Astrocyte (in vitro differentiated cells and primary cell): ENCODE data around the gene BORCS6. TPM values are rescaled to one million over a fixed set of nuclear protein-coding genes. Genes with fewer than 3 reads are reported as not detected.

Source experiments
- DNase-seq: peaks from one replicate; pipeline ENCODE4 v3.0.0-alpha.2; 2010; ENCODE audit warnings: low read depth
- FAIRE-seq: peaks from 2 replicates; lab custom pipeline; 2011; peaks lifted over from hg19 to GRCh38; lab: Jason Lieb, UNC
- H2AFZ ChIP-seq: 2 replicates; pipeline ENCODE4 v1.6.0; 2012; ENCODE audit warnings: low read depth, low read length, inconsistent platforms
- H3K27ac ChIP-seq: 2 replicates; pipeline ENCODE4 v1.5.1; 2011; ENCODE audit warnings: low read depth, low read length, inconsistent platforms
- H3K27me3 ChIP-seq: 2 replicates; pipeline ENCODE4 v1.6.0; 2011; ENCODE audit warnings: low read length, inconsistent platforms; ENCODE audit not compliant: insufficient read depth
- H3K36me3 ChIP-seq: 2 replicates; pipeline ENCODE4 v1.5.1; 2011; ENCODE audit warnings: low read length, inconsistent platforms; ENCODE audit not compliant: insufficient read depth
- H3K4me1 ChIP-seq: 2 replicates; pipeline ENCODE4 v1.5.1; 2011; ENCODE audit warnings: low read length, inconsistent platforms; ENCODE audit not compliant: insufficient read depth
- H3K4me2 ChIP-seq: 2 replicates; pipeline ENCODE4 v1.6.0; 2012; ENCODE audit warnings: low read length, inconsistent platforms
- H3K4me3 ChIP-seq: 2 replicates; pipeline ENCODE4 v1.5.1; 2011; ENCODE audit warnings: low read depth, mild to moderate bottlenecking, low read length, inconsistent platforms; ENCODE audit not compliant: insufficient read depth
- H3K79me2 ChIP-seq: 2 replicates; pipeline ENCODE4 v1.6.0; 2012; ENCODE audit warnings: mild to moderate bottlenecking, low read length, inconsistent platforms; ENCODE audit not compliant: insufficient read depth
- H3K9ac ChIP-seq: 2 replicates; pipeline ENCODE4 v1.6.0; 2012; ENCODE audit warnings: mild to moderate bottlenecking, low read length, inconsistent platforms
- H3K9me3 ChIP-seq: 2 replicates; pipeline ENCODE4 v1.5.1; 2012; ENCODE audit warnings: low read depth, mild to moderate bottlenecking, low read length, inconsistent platforms; ENCODE audit not compliant: insufficient read depth
- H4K20me1 ChIP-seq: 2 replicates; pipeline ENCODE4 v1.6.0; 2012; ENCODE audit warnings: low read length, inconsistent platforms; ENCODE audit not compliant: insufficient read depth
- H3K27ac Mint-ChIP-seq: one replicate; pipeline ENCODE4 v1.8.0; 2021; ENCODE audit warnings: mild to moderate bottlenecking, mixed read lengths; ENCODE audit not compliant: unreplicated experiment
- H3K27me3 Mint-ChIP-seq: one replicate; pipeline ENCODE4 v1.8.0; 2021; ENCODE audit warnings: low read depth, mixed read lengths; ENCODE audit not compliant: unreplicated experiment
- H3K36me3 Mint-ChIP-seq: one replicate; pipeline ENCODE4 v1.8.0; 2021; ENCODE audit warnings: low read depth, mixed read lengths; ENCODE audit not compliant: unreplicated experiment
- H3K4me1 Mint-ChIP-seq: one replicate; pipeline ENCODE4 v1.8.0; 2021; ENCODE audit warnings: low read depth, mixed read lengths; ENCODE audit not compliant: unreplicated experiment
- H3K4me3 Mint-ChIP-seq: one replicate; pipeline ENCODE4 v1.8.0; 2021; ENCODE audit warnings: mild to moderate bottlenecking, moderate library complexity, mixed read lengths; ENCODE audit not compliant: unreplicated experiment
- H3K9me3 Mint-ChIP-seq: one replicate; pipeline ENCODE4 v1.8.0; 2021; ENCODE audit warnings: mild to moderate bottlenecking, mixed read lengths; ENCODE audit not compliant: unreplicated experiment
- CTCF ChIP-seq: IDR thresholded peaks from 2 replicates; pipeline ENCODE4 v1.5.1; 2011; ENCODE audit warnings: low read depth, mild to moderate bottlenecking, inconsistent platforms, low read length, moderate library complexity; ENCODE audit not compliant: insufficient read depth
- EZH2 ChIP-seq: IDR thresholded peaks from 2 replicates; pipeline ENCODE4 v1.6.1; 2012; ENCODE audit warnings: mild to moderate bottlenecking, low read length, inconsistent platforms; ENCODE audit not compliant: insufficient read depth
- microRNA-seq: library from miRNA; unstranded; fragments of <30 nt; microRNA quantifications from one replicate; pipeline ENCODE4 v1.2.0, GENCODE V29; 2020
- total RNA-seq: library from RNA; stranded (reverse); gene quantifications from 2 replicates; pipeline ENCODE4 v1.2.1, GENCODE V29; 2021

BORCS6 gene
- total RNA-seq, 1 donor from 2014 or later = 6.6 TPM

DNA sequence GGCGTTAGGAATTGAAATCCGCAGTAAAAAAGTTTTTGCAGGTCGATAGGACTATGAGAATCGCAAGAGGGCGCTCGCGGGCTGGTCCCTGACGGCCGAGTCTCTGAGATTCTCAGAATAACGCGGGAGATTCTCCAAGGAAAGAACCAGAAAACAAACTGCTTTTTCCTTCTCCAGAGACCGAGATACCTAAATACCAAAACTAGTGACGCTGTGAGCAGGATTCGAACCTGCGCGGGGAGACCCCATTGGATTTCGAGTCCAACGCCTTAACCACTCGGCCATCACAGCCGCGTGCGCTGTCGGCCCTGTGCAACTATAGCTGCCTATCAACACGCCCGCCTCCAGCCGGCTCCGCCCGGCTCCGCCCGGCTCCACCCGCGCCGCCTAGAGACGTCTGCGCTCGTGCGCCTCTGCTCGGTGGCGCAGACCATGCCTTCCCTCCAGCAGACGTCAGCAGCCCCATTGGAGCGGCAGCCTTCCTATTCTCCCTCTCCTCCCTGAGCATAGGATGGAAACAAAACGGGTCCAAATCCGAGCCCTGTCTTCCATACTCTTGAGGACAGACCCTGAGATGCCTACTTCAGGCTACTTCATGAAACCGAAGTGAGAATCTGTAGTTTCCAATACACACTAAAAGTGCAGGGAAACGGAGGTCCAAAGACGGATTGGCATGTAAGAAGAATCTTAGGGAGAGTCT, 51.2 kb downstream of the BORCS6 start:
- Histone ChIP-seq H3K9ac (peak overlapping the region; percentile 82), H3K79me2 (no peaks in the 10 kb centered on the region), H3K36me3 (no peaks in the 10 kb centered on the region), H3K27me3 (no peaks in the 10 kb centered on the region), H3K4me3 (peak overlapping the region; percentile 61), H2AFZ (peak overlapping the region; percentile 27), H3K4me2 (peak overlapping the region; percentile 86), H3K9me3 (no peaks in the 10 kb centered on the region), H3K4me1 (peaks cover 6% of the 10 kb centered on the region), H3K27ac (peak overlapping the region; percentile 82), H4K20me1 (peaks cover 4% of the 10 kb centered on the region)
- Mint-ChIP-seq H3K27me3 (no peaks in the 10 kb centered on the region), H3K9me3 (no peaks in the 10 kb centered on the region), H3K36me3 (peaks cover 17% of the 10 kb centered on the region), H3K4me1 (peaks cover 1% of the 10 kb centered on the region), H3K4me3 (no peak overlapping the region), H3K27ac (no peak overlapping the region)
- FAIRE-seq = peak; percentile 65
- TF ChIP-seq CTCF (peak; percentile 91), EZH2 (no peak)
- DNase-seq = peak; percentile 90

DNA sequence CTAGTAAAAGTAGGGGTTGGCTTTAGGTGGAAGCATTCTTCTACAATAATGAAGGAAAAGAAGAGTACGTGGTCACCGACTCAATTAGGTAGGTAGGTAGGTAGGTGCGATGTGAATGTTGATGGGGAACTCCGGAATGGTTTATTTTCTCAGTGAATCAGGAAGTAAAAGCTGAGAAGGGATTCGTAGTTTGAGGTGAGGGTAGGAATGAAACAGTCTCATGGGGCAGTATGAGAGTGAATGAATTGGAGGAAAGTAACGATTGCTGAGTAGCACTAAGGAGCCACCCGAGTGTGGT, 51.7 kb downstream of the BORCS6 start:
- FAIRE-seq = no peak

More for the DNA sequence above, 51.7 kb downstream of the BORCS6 start:
- Mint-ChIP-seq H3K4me1 (peaks cover 1% of the 10 kb centered on the region), H3K27ac (no peak overlapping the region), H3K36me3 (peaks cover 14% of the 10 kb centered on the region), H3K27me3 (no peaks in the 10 kb centered on the region), H3K4me3 (no peak overlapping the region), H3K9me3 (no peaks in the 10 kb centered on the region)
- Histone ChIP-seq H3K4me2 (peak overlapping the region; percentile 86), H3K4me1 (peaks cover 6% of the 10 kb centered on the region), H3K9me3 (no peaks in the 10 kb centered on the region), H3K36me3 (no peaks in the 10 kb centered on the region), H3K9ac (peak overlapping the region; percentile 55), H3K27me3 (no peaks in the 10 kb centered on the region), H4K20me1 (peaks cover 4% of the 10 kb centered on the region), H2AFZ (peak overlapping the region; percentile 48), H3K27ac (no peak overlapping the region), H3K79me2 (no peaks in the 10 kb centered on the region), H3K4me3 (peak overlapping the region; percentile 54)
- no peak for DNase-seq
- TF ChIP-seq EZH2 = no peak
- TF ChIP-seq CTCF = no peak

Small RNA genes lying within 50 kb of the gene (microRNA-seq; reads per million reads assigned to microRNA genes)
- gene MIR4521 = 280 reads per million, percentile 74 among the genes with 10 or more reads in this experiment
- gene MIR6883 = 1.1 reads per million

Other genes starting within 250 kb of the BORCS6 start
- not detected in 2 replicates for gene GUCY2D, start 187.6 kb downstream of the BORCS6 start, total RNA-seq
- not detected in 2 replicates for gene ALOX15B, start 151.1 kb downstream of the BORCS6 start, total RNA-seq
- not detected in 2 replicates for gene ALOX12B, start 102.5 kb downstream of the BORCS6 start, total RNA-seq
- 0.17 and 0.82 TPM in 2 replicates for gene ALOXE3, start 71.7 kb downstream of the BORCS6 start, total RNA-seq
- gene HES7, start 66.1 kb downstream of the BORCS6 start, total RNA-seq = 0.64 and 1.0 TPM in 2 replicates
- 17.0 and 18.1 TPM in 2 replicates for gene PER1, start 37.8 kb downstream of the BORCS6 start, total RNA-seq
- gene VAMP2, start 27.2 kb downstream of the BORCS6 start, total RNA-seq = 28.0 and 31.3 TPM in 2 replicates
- gene TMEM107, start 13.8 kb downstream of the BORCS6 start, total RNA-seq = 9.4 and 10.1 TPM in 2 replicates
- 3.7 and 7.6 TPM in 2 replicates for gene AURKB, start 20.4 kb upstream of the BORCS6 start, total RNA-seq
- 14.3 and 14.7 TPM in 2 replicates for gene CTC1, start 57.9 kb upstream of the BORCS6 start, total RNA-seq
- 33.7 and 35.4 TPM in 2 replicates for gene PFAS, start 59.1 kb upstream of the BORCS6 start, total RNA-seq
- gene RANGRF, start 98.5 kb upstream of the BORCS6 start, total RNA-seq = 14.1 and 16.1 TPM in 2 replicates
- 2.1 and 2.8 TPM in 2 replicates for gene SLC25A35, start 105.2 kb upstream of the BORCS6 start, total RNA-seq
- 0.23 TPM in 1 of 2 replicates, not detected in the other for gene ARHGEF15, start 120.1 kb upstream of the BORCS6 start, total RNA-seq
- not detected in 2 replicates for gene ODF4, start 149.7 kb upstream of the BORCS6 start, total RNA-seq
- gene RPL26, start 193.0 kb upstream of the BORCS6 start, total RNA-seq = 1,192 and 1,342 TPM in 2 replicates
- gene RNF222, start 207.6 kb upstream of the BORCS6 start, total RNA-seq = not detected in 2 replicates
- 102 and 110 TPM in 2 replicates for gene NDEL1, start 245.7 kb upstream of the BORCS6 start, total RNA-seq